Ishikawa (cell line): Measurements from ENCODE around the gene OR51D1.

Source experiments
- CEBPB ChIP-seq: IDR thresholded peaks from 2 replicates; pipeline ENCODE4 v1.6.1; 2012
- CREB1 ChIP-seq: IDR thresholded peaks from 2 replicates; pipeline ENCODE4 v1.6.1; 2012; ENCODE audit warnings: low read depth
- EGR1 ChIP-seq: IDR thresholded peaks from 2 replicates; pipeline ENCODE4 v1.6.1; 2012
- EP300 ChIP-seq: IDR thresholded peaks from 2 replicates; pipeline ENCODE4 v1.6.1; 2012; ENCODE audit warnings: borderline replicate concordance
- FOXM1 ChIP-seq: IDR thresholded peaks from 2 replicates; pipeline ENCODE4 v1.6.1; 2012; ENCODE audit warnings: low read depth, borderline replicate concordance
- MAX ChIP-seq: IDR thresholded peaks from 2 replicates; pipeline ENCODE4 v1.6.1; 2012
- RAD21 ChIP-seq: IDR thresholded peaks from 2 replicates; pipeline ENCODE4 v1.6.1; 2012; ENCODE audit warnings: low read depth
- REST ChIP-seq: IDR thresholded peaks from 2 replicates; pipeline ENCODE4 v1.6.1; 2012; ENCODE audit warnings: low read depth, mild to moderate bottlenecking
- TAF1 ChIP-seq: IDR thresholded peaks from 2 replicates; pipeline ENCODE4 v1.6.1; 2012; ENCODE audit warnings: low read depth, mild to moderate bottlenecking
- TCF12 ChIP-seq: IDR thresholded peaks from 2 replicates; pipeline ENCODE4 v1.6.1; 2012; ENCODE audit warnings: low read depth
- TEAD4 ChIP-seq: IDR thresholded peaks from 2 replicates; pipeline ENCODE4 v1.6.1; 2012
- USF1 ChIP-seq: IDR thresholded peaks from 2 replicates; pipeline ENCODE4 v1.6.1; 2012
- YY1 ChIP-seq: IDR thresholded peaks from 2 replicates; pipeline ENCODE4 v1.6.1; 2012; ENCODE audit warnings: low read depth

GRCh38 chr11:4607781-4608666 is 29.3 kb upstream of the OR51D1 start, which contains the start of gene TRIM68:
- TF ChIP-seq RAD21 (no peak), EP300 (no peak), EGR1 (no peak), TEAD4 (no peak), CREB1 (no peak), USF1 (no peak), REST (no peak), TAF1 (peak; percentile 50; the same call in 1 of the 2 replicates), YY1 (no peak), TCF12 (no peak), MAX (peak; percentile 18; the same call in 1 of the 2 replicates), CEBPB (no peak), FOXM1 (no peak)
